Testis (tissue), 3 donors: ENCODE results near the gene IKBIP. TPM values are rescaled to one million over a fixed set of nuclear protein-coding genes. Genes with fewer than 3 reads are reported as not detected.

ENCODE experiments used
- DNase-seq: peaks from one replicate; pipeline ENCODE4 v3.0.0-alpha.2; 2019
- H3K27ac ChIP-seq, 2 donors: fragments of 200-600 bp; sonication (generic); one replicate each; pipeline ENCODE4 v1.5.1; 2019
- H3K27me3 ChIP-seq: fragments of 200-600 bp; sonication (generic); one replicate; pipeline ENCODE4 v1.5.1; 2019
- H3K36me3 ChIP-seq: fragments of 200-600 bp; sonication (generic); one replicate; pipeline ENCODE4 v1.5.1; 2017; ENCODE audit warnings: low read depth; ENCODE audit errors: missing control alignments
- H3K4me1 ChIP-seq: fragments of 200-600 bp; sonication (generic); one replicate; pipeline ENCODE4 v1.5.1; 2019
- H3K4me3 ChIP-seq, 2 donors: fragments of 200-600 bp; sonication (generic); one replicate each; pipeline ENCODE4 v1.5.1; 2017 to 2019
- H3K9me3 ChIP-seq: fragments of 200-600 bp; sonication (generic); one replicate; pipeline ENCODE4 v1.5.1; 2017
- POLR2A ChIP-seq: fragments of 450-650 bp; IDR thresholded peaks from one replicate; pipeline ENCODE4 v1.6.1; 2017; ENCODE audit warnings: antibody characterized with exemption, mild to moderate bottlenecking, moderate library complexity
- WGBS, 2 donors: methylation state at CpG; one replicate each; pipeline ENCODE4 v1.1.5; 2018; 5-methylcytosine and 5-hydroxymethylcytosine counted together
- intact Hi-C: fragments of 100-400 bp; cut with DNase I; formaldehyde crosslinking; loops from one replicate; pipeline ENCODE4 v1.15.1; 2023; ENCODE audit warnings: low total_unique reads
- polyA plus RNA-seq: library from polyadenylated mRNA; stranded (reverse); fragments of 350-450 nt; fragmentation: Illumina TruSeq; extraction: RNeasy Lipid Tissue Mini Kit (QIAGEN cat#74804); gene quantifications from one replicate; pipeline ENCODE4 v1.2.3, GENCODE V29; 2014; ENCODE audit warnings: low read depth, low replicate concordance; ENCODE audit not compliant: insufficient read depth
- total RNA-seq, 2 donors: library from RNA; depleted of rRNA; stranded (reverse); fragments of >200 nt; gene quantifications; one replicate each; pipeline ENCODE4 v1.2.3, GENCODE V29; 2016
- TF ChIP-seq, protein P1 (sequence below), 3 experiments: fragments of 450-650 bp in 2 of 3; fragments of 200-600 bp in 1 of 3; sonication (generic) in 1 of 3; IDR thresholded peaks; one replicate each; pipeline ENCODE4 v1.5.1; 2016 to 2019; ENCODE audit warnings: antibody characterized with exemption in 3 of 3, mild to moderate bottlenecking in 2 of 3, moderate library complexity in 1 of 3

IKBIP gene
- total and polyA plus RNA-seq, 3 donors from 2014 or later, result 3.7 to 7.7 (median 7.4) TPM

DNA sequence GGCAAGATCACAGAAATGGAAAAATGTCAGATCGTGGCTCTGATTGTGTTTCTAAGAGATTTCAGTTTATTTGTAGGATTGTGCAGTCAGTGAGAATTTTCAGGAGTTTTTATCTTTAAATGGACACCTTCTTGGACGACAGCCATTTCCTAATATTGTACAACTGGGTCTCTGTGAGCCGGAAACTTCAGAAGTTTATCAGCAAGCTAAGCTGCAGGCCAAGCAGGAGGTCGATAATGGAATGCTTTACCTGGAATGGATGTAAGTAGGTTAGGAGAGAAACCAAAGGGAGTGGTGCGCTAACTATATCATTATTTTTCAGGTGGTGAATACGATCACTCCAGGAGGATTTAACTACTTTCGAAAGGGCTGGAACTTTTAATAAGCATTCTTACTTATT, 26.9 kb upstream of the IKBIP start:
- no peak for DNase-seq
- H3K4me1 ChIP-seq, result no peaks in the 10 kb centered on the region
- no peak overlapping the region for H3K27ac ChIP-seq
- intact Hi-C loops, result no loop called here
- TF ChIP-seq, protein P1, sequence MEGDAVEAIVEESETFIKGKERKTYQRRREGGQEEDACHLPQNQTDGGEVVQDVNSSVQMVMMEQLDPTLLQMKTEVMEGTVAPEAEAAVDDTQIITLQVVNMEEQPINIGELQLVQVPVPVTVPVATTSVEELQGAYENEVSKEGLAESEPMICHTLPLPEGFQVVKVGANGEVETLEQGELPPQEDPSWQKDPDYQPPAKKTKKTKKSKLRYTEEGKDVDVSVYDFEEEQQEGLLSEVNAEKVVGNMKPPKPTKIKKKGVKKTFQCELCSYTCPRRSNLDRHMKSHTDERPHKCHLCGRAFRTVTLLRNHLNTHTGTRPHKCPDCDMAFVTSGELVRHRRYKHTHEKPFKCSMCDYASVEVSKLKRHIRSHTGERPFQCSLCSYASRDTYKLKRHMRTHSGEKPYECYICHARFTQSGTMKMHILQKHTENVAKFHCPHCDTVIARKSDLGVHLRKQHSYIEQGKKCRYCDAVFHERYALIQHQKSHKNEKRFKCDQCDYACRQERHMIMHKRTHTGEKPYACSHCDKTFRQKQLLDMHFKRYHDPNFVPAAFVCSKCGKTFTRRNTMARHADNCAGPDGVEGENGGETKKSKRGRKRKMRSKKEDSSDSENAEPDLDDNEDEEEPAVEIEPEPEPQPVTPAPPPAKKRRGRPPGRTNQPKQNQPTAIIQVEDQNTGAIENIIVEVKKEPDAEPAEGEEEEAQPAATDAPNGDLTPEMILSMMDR (IDR thresholded peaks at IDR 0.05), result no peak
- TF ChIP-seq POLR2A, result no peak
- H3K9me3 ChIP-seq, result no peaks in the 10 kb centered on the region
- H3K4me3 ChIP-seq, result no peak overlapping the region
- no peaks in the 10 kb centered on the region for H3K27me3 ChIP-seq
- 56 to 75% methylated on average over 7 of the region's 7 CpGs for WGBS, 2 donors
- no peaks in the 10 kb centered on the region for H3K36me3 ChIP-seq

DNA sequence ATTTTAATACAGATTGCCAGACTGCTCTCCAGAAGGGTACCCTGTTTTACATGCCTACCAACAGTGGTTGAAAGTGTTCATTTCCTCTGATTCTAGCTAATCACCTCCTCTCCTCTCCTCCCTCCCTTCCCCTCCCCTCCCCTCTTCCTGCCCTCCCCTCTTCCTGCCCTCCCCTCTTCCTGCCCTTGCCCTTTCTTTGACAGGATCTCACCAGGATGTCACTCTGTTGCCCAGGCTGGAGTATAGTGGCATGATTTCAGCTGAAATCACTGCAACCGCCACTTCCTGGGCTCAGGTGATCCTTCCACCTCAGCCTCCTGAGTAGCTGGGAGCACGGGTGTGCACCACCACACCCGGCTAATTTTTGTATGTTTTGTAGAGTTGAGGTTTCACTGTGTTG, 25.2 kb upstream of the IKBIP start:
- no peak for DNase-seq
- H3K36me3 ChIP-seq, result no peaks in the 10 kb centered on the region
- intact Hi-C loops, result no loop called here
- H3K27me3 ChIP-seq, result no peaks in the 10 kb centered on the region
- no peaks in the 10 kb centered on the region for H3K9me3 ChIP-seq
- H3K4me3 ChIP-seq, result no peak overlapping the region
- no peak overlapping the region for H3K27ac ChIP-seq
- H3K4me1 ChIP-seq, result no peaks in the 10 kb centered on the region
- no peak for TF ChIP-seq POLR2A
- TF ChIP-seq, protein P1 (IDR thresholded peaks at IDR 0.05), result no peak
- 88 to 90% methylated on average over 3 of the region's 3 CpGs for WGBS, 2 donors

DNA sequence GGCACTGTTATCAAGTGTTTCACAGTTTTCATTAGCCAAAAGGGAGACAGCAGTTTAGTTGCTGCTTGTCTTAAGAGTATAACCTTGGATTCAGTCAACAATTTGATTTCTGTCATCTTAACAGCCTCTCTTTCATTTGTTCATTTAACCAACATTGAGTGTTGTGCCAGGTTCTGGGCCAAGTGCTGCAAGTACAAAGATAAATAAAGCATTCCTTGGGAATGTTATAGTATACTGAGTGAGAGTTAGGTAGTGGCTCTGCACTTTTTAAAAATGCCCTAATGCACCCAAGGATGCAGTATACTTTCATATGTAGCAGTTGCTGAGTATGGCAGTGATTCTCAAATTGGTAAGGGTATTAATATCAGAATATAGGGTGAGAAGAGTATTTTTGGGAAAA, 15.9 kb upstream of the IKBIP start:
- Histone ChIP-seq H3K27ac (no peak overlapping the region), H3K4me3 (no peak overlapping the region), H3K36me3 (no peaks in the 10 kb centered on the region), H3K27me3 (no peaks in the 10 kb centered on the region), H3K4me1 (no peaks in the 10 kb centered on the region), H3K9me3 (no peaks in the 10 kb centered on the region)
- DNase-seq, result no peak
- intact Hi-C loops, result no loop called here
- TF ChIP-seq POLR2A, result no peak
- TF ChIP-seq, protein P1 (IDR thresholded peaks at IDR 0.05), result no peak

DNA sequence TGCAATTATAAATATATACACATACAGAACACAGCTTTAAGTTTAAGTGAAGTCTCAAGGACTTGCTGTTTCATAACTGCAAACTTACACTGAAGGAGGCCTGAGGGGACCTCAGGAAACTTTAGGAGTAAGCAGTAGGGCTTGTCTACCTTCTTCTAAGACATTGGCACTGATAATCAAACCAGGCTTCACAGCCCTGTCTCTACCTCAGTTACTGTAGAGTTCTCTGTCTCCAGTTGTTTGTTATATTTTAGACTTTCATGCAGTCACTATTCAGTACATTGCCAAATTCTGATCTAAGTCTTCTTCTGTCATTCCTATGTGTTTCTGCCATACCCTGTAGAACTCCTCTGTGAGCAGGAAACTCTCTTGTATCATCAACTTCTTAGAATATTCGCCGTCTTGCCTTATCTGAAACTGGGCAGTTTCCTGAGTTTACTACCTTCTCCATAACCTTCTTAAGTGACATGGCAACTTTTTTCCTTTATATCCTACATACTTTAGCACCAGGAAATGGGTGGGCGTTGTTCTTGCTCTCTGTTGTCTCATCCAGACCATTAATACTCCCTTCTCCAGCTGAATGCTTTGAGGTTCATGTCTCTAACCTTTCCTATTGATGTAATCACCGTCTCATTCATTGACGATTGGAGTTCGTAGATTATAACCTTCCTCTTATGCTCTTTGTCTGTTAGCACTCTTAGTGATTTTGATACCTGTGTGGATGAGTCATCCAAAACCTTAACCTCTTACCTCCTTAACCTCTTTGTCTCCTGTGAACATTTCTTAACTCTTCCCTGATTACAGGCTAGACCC, 11.9 kb upstream of the IKBIP start:
- H3K4me3 ChIP-seq, result no peak overlapping the region
- H3K27me3 ChIP-seq, result no peaks in the 10 kb centered on the region
- no peak for TF ChIP-seq POLR2A
- TF ChIP-seq, protein P1 (IDR thresholded peaks at IDR 0.05), result no peak
- DNase-seq, result no peak
- WGBS, 2 donors, result 86 to 89% methylated on average over 6 of the region's 6 CpGs
- no peaks in the 10 kb centered on the region for H3K9me3 ChIP-seq
- no peaks in the 10 kb centered on the region for H3K36me3 ChIP-seq
- intact Hi-C loops, result no loop called here
- H3K27ac ChIP-seq, result no peak overlapping the region
- H3K4me1 ChIP-seq, result no peaks in the 10 kb centered on the region
